Raji (cell line): ENCODE results near the gene NETO2.

Experiments used
- POLR2A ChIP-seq: IDR thresholded peaks from 2 replicates; pipeline ENCODE4 v1.6.1; 2011; ENCODE audit warnings: low read depth, low read length, control low read depth; ENCODE audit not compliant: insufficient read depth

Gene NETO2

GRCh38 chr16:47081115-47081514 lies 62.6 kb downstream of the NETO2 start:
- no peak for TF ChIP-seq POLR2A

GRCh38 chr16:47079860-47080259 lies 63.9 kb downstream of the NETO2 start:
- TF ChIP-seq POLR2A: no peak

- no peak for TF ChIP-seq POLR2A
Measured at GRCh38 chr16:47073223-47074155, 70.3 kb downstream of the NETO2 start.

- no peak for TF ChIP-seq POLR2A
Measured at GRCh38 chr16:47072158-47072557, 71.6 kb downstream of the NETO2 start.

GRCh38 chr16:47069841-47070584 lies 73.7 kb downstream of the NETO2 start:
- TF ChIP-seq POLR2A: no peak

GRCh38 chr16:47069313-47069712 lies 74.4 kb downstream of the NETO2 start:
- no peak for TF ChIP-seq POLR2A

- TF ChIP-seq POLR2A: no peak
Measured at GRCh38 chr16:47067203-47067602, 76.5 kb downstream of the NETO2 start.

GRCh38 chr16:47065766-47066688 lies 77.7 kb downstream of the NETO2 start:
- TF ChIP-seq POLR2A: no peak

- TF ChIP-seq POLR2A: no peak
Measured at GRCh38 chr16:47064775-47065174, 79.0 kb downstream of the NETO2 start.

- TF ChIP-seq POLR2A: no peak
Measured at GRCh38 chr16:47063011-47063724, 80.6 kb downstream of the NETO2 start.

- no peak for TF ChIP-seq POLR2A
Measured at GRCh38 chr16:47061204-47061603, 82.5 kb downstream of the NETO2 start.

- no peak for TF ChIP-seq POLR2A
Measured at GRCh38 chr16:47060596-47060995, 83.1 kb downstream of the NETO2 start.

- no peak for TF ChIP-seq POLR2A
Measured at GRCh38 chr16:47059991-47060390, 83.8 kb downstream of the NETO2 start.
